GM12878 (cell line): ENCODE data around the gene ACTG1. TPM values are rescaled to one million over a fixed set of nuclear protein-coding genes. Genes with fewer than 3 reads are reported as not detected.

Experiments
- CTCF ChIP-seq, 3 experiments: IDR thresholded peaks in 2 of 3; conservative IDR thresholded peaks in 1 of 3; 2 replicates each; pipeline ENCODE4 v1.5.1; 2011; ENCODE audit warnings: low read depth in 3 of 3, low read length in 3 of 3, mild to moderate bottlenecking in 3 of 3, control low read depth in 2 of 3, moderate library complexity in 2 of 3, inconsistent platforms in 1 of 3, mixed read lengths in 1 of 3; ENCODE audit not compliant: control insufficient read depth in 2 of 3, insufficient read depth in 1 of 3; ENCODE audit errors: extremely low read depth in 1 of 3
- EP300 ChIP-seq, 2 experiments: fragments of 150-350 bp in 1 of 2; IDR thresholded peaks; 2 replicates each; pipeline ENCODE4 v1.6.1; 2011 to 2012; ENCODE audit warnings: low read depth in 2 of 2, low read length in 2 of 2, borderline replicate concordance in 1 of 2, improper control_type of control experiment in 1 of 2, inconsistent platforms in 1 of 2; ENCODE audit not compliant: control insufficient read depth in 1 of 2
- ESRRA ChIP-seq: IDR thresholded peaks from 2 replicates; pipeline ENCODE4 v1.6.1; 2012; ENCODE audit warnings: mild to moderate bottlenecking, low read length, improper control_type of control experiment
- HDAC2 ChIP-seq: fragments of 200-600 bp; sonication (generic); IDR thresholded peaks from 2 replicates; pipeline ENCODE4 v1.6.1; 2017
- IKZF1 ChIP-seq: fragments of 450-650 bp; conservative IDR thresholded peaks from 2 replicates; pipeline ENCODE4 v1.6.1; 2017; ENCODE audit warnings: antibody characterized with exemption, mild to moderate bottlenecking
- JUNB ChIP-seq: IDR thresholded peaks from 2 replicates; pipeline ENCODE4 v1.6.1; 2016; ENCODE audit warnings: antibody characterized with exemption, mild to moderate bottlenecking
- KAT2A ChIP-seq: conservative IDR thresholded peaks from 2 replicates; pipeline ENCODE4 v1.6.1; 2011; ENCODE audit warnings: low read depth, low read length; ENCODE audit not compliant: control insufficient read depth
- MXI1 ChIP-seq: fragments of 150-350 bp; IDR thresholded peaks from 2 replicates; pipeline ENCODE4 v1.6.1; 2011; ENCODE audit warnings: low read depth, mild to moderate bottlenecking, inconsistent platforms, low read length, improper control_type of control experiment
- NFXL1 ChIP-seq: fragments of 450-650 bp; IDR thresholded peaks from 2 replicates; pipeline ENCODE4 v1.6.1; 2017; ENCODE audit warnings: antibody characterized with exemption, mild to moderate bottlenecking, borderline replicate concordance
- PAX8 ChIP-seq: fragments of 450-650 bp; IDR thresholded peaks from 2 replicates; pipeline ENCODE4 v1.6.1; 2017; ENCODE audit warnings: mild to moderate bottlenecking, moderate library complexity
- RBBP5 ChIP-seq: fragments of 200-600 bp; sonication (generic); conservative IDR thresholded peaks from 2 replicates; pipeline ENCODE4 v1.6.1; 2016
- SIX5 ChIP-seq: IDR thresholded peaks from 2 replicates; pipeline ENCODE4 v1.6.1; 2011; ENCODE audit warnings: mild to moderate bottlenecking, low read depth, low read length, moderate library complexity; ENCODE audit not compliant: severe bottlenecking
- SKIL ChIP-seq: fragments of 450-650 bp; IDR thresholded peaks from 2 replicates; pipeline ENCODE4 v1.6.1; 2017; ENCODE audit warnings: mild to moderate bottlenecking, low read depth, inconsistent platforms; ENCODE audit not compliant: poor library complexity, severe bottlenecking
- TAF1 ChIP-seq: IDR thresholded peaks from 2 replicates; pipeline ENCODE4 v1.6.1; 2011; ENCODE audit warnings: mild to moderate bottlenecking, low read depth, low read length, borderline replicate concordance
- ZBTB11 ChIP-seq: fragments of 450-650 bp; formaldehyde crosslinking; IDR thresholded peaks from 2 replicates; pipeline ENCODE4 v1.5.0; 2022; ENCODE audit warnings: mild to moderate bottlenecking, missing genetic modification characterization
- polyA plus RNA-seq, 11 experiments: library from polyadenylated mRNA; depleted of rRNA in 4 of 11; unstranded in 6 of 11; stranded (reverse) in 5 of 11; fragments of >200 nt; fragmentation: Nextera tagmentation in 4 of 11; fragmentation: Illumina TruSeq in 1 of 11; extraction: Ambion mirVana in 4 of 11; extraction: Trizol in 1 of 11; gene quantifications; 1 replicate in 1 of 11; 2 replicates in 10 of 11; pipeline versions ENCODE4 v1.2.1 to v1.2.3, GENCODE V29; 2011 to 2016; ENCODE audit warnings: inconsistent platforms in 2 of 11, missing spikeins in 2 of 11, low read depth in 1 of 11
- total RNA-seq, 4 experiments: library from RNA; depleted of rRNA in 3 of 4; stranded (reverse); fragments of >200 nt in 3 of 4; fragmentation: Illumina TruSeq in 1 of 4; extraction: Trizol in 1 of 4; gene quantifications; 2 replicates each; pipeline versions ENCODE4 v1.2.1 to v1.2.3, GENCODE V29; 2013 to 2021
- TF ChIP-seq, protein P1 (sequence below): fragments of 450-650 bp; IDR thresholded peaks from 2 replicates; pipeline ENCODE4 v1.6.1; 2018; ENCODE audit warnings: borderline replicate concordance, mild to moderate bottlenecking; ENCODE audit not compliant: partially characterized antibody
- TF ChIP-seq, protein P2 (sequence below): fragments of 450-650 bp; IDR thresholded peaks from 2 replicates; pipeline ENCODE4 v1.6.1; 2017; ENCODE audit warnings: mild to moderate bottlenecking

Gene ACTG1
- total and polyA plus RNA-seq, 10 of the 15 experiments (the other 5 are each of a cell fraction or from before 2014, with no cell fraction given), result 810 to 6,105 (median 3,650) TPM

GRCh38 chr17:81553018-81553615, 40.5 kb upstream of the ACTG1 start (continued):
- TF ChIP-seq ZBTB11 (CRISPR knock-in tag), result no peak
- TF ChIP-seq HDAC2, result no peak
- no peak for TF ChIP-seq NFXL1
- no peak for TF ChIP-seq ESRRA
- no peak for TF ChIP-seq JUNB
- TF ChIP-seq TAF1, result peak; percentile 50; the same call in 1 of the 2 replicates
- TF ChIP-seq SIX5, result no peak
- peak in 2 of 3 experiments; percentile 20 to 40; a peak in 3 of 6 replicates for TF ChIP-seq CTCF (IDR thresholded peaks at IDR 0.05 in 2 of 3, conservative IDR thresholded peaks at IDR 0.05 in 1 of 3; ENCODE audit: control insufficient read depth in 2 of 3, extremely low read depth in 1 of 3, insufficient read depth in 1 of 3, low read depth in 3 of 3, low read length in 3 of 3)
- TF ChIP-seq, protein P1, sequence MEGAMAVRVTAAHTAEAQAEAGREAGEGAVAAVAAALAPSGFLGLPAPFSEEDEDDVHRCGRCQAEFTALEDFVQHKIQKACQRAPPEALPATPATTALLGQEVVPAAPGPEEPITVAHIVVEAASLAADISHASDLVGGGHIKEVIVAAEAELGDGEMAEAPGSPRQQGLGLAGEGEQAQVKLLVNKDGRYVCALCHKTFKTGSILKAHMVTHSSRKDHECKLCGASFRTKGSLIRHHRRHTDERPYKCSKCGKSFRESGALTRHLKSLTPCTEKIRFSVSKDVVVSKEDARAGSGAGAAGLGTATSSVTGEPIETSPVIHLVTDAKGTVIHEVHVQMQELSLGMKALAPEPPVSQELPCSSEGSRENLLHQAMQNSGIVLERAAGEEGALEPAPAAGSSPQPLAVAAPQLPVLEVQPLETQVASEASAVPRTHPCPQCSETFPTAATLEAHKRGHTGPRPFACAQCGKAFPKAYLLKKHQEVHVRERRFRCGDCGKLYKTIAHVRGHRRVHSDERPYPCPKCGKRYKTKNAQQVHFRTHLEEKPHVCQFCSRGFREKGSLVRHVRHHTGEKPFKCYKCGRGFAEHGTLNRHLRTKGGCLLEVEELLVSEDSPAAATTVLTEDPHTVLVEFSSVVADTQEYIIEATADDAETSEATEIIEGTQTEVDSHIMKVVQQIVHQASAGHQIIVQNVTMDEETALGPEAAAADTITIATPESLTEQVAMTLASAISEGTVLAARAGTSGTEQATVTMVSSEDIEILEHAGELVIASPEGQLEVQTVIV, result no peak
- no peak for TF ChIP-seq EP300 (IDR thresholded peaks at IDR 0.05; ENCODE audit: borderline replicate concordance in 1 of 2, control insufficient read depth in 1 of 2, low read depth in 2 of 2, low read length in 2 of 2)
- peak; percentile 83 for TF ChIP-seq MXI1
- TF ChIP-seq KAT2A, result no peak
- TF ChIP-seq SKIL, result no peak
- TF ChIP-seq IKZF1, result 0 out of 2 replicates have a peak, but pooled peaks have one; percentile 9
- no peak for TF ChIP-seq PAX8
- TF ChIP-seq, protein P2, sequence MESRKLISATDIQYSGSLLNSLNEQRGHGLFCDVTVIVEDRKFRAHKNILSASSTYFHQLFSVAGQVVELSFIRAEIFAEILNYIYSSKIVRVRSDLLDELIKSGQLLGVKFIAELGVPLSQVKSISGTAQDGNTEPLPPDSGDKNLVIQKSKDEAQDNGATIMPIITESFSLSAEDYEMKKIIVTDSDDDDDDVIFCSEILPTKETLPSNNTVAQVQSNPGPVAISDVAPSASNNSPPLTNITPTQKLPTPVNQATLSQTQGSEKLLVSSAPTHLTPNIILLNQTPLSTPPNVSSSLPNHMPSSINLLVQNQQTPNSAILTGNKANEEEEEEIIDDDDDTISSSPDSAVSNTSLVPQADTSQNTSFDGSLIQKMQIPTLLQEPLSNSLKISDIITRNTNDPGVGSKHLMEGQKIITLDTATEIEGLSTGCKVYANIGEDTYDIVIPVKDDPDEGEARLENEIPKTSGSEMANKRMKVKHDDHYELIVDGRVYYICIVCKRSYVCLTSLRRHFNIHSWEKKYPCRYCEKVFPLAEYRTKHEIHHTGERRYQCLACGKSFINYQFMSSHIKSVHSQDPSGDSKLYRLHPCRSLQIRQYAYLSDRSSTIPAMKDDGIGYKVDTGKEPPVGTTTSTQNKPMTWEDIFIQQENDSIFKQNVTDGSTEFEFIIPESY, result no peak
- no peak for TF ChIP-seq RBBP5
